GM19397 (cell line): Measurements from ENCODE around the gene RHO.
"Not testable (repeated sequence)": the region's sequence is repeated elsewhere in the genome, so short reads cannot be mapped to it uniquely, and the experiment has no call there.

ENCODE experiments used
- ATAC-seq: cut with Tn5 transposase; IDR thresholded peaks from one replicate; pipeline ENCODE4 v1.9.1; 2021; ENCODE audit warnings: mild to moderate bottlenecking, moderate library complexity; ENCODE audit not compliant: unreplicated experiment

RHO gene

GRCh38 chr3:129498603-129499488 lies 29.6 kb upstream of the RHO start:
- ATAC-seq: not testable (repeated sequence)

GRCh38 chr3:129499604-129500333 lies 28.7 kb upstream of the RHO start:
- not testable (repeated sequence) for ATAC-seq

- ATAC-seq: no peak
These were observed 28.1 kb upstream of the RHO start for GRCh38 chr3:129500334-129500658.

GRCh38 chr3:129501630-129502029 lies 26.8 kb upstream of the RHO start:
- ATAC-seq: no peak

- no peak for ATAC-seq
These were observed 25.6 kb upstream of the RHO start for GRCh38 chr3:129502641-129503408.

- ATAC-seq: no peak
These were observed 24.8 kb upstream of the RHO start for GRCh38 chr3:129503471-129504291.

GRCh38 chr3:129504471-129505100 lies 23.9 kb upstream of the RHO start:
- ATAC-seq: no peak

GRCh38 chr3:129505341-129505740 lies 23.1 kb upstream of the RHO start:
- ATAC-seq: no peak

GRCh38 chr3:129506231-129506742 lies 22.2 kb upstream of the RHO start:
- no peak for ATAC-seq

- ATAC-seq: no peak
These were observed 21.1 kb upstream of the RHO start for GRCh38 chr3:129507181-129507831.

- no peak for ATAC-seq
These were observed 15.8 kb upstream of the RHO start for GRCh38 chr3:129512595-129512994.

GRCh38 chr3:129513705-129514104 lies 14.7 kb upstream of the RHO start:
- no peak for ATAC-seq

- no peak for ATAC-seq
These were observed 14.3 kb upstream of the RHO start for GRCh38 chr3:129514110-129514509.

GRCh38 chr3:129514563-129514962 lies 13.9 kb upstream of the RHO start:
- no peak for ATAC-seq

- not testable (repeated sequence) for ATAC-seq
These were observed 13.2 kb upstream of the RHO start for GRCh38 chr3:129515108-129515820.

- ATAC-seq: not testable (repeated sequence)
These were observed 12.5 kb upstream of the RHO start for GRCh38 chr3:129515821-129516432.

- ATAC-seq: no peak
These were observed 10.9 kb upstream of the RHO start for GRCh38 chr3:129517516-129517915.

GRCh38 chr3:129518038-129518561 lies 10.3 kb upstream of the RHO start:
- no peak for ATAC-seq
